HG03135 (cell line): ENCODE data around the gene PORCN.
"Not testable (repeated sequence)": the region's sequence is repeated elsewhere in the genome, so short reads cannot be mapped to it uniquely, and the experiment has no call there.

Source experiments
- ATAC-seq: cut with Tn5 transposase; IDR thresholded peaks from one replicate; pipeline ENCODE4 v1.9.1; 2021; ENCODE audit warnings: mild to moderate bottlenecking, moderate library complexity; ENCODE audit not compliant: unreplicated experiment

The PORCN gene

GRCh38 chrX:48509619-48510018, 827 bp downstream of the PORCN start:
- ATAC-seq: no peak

DNA sequence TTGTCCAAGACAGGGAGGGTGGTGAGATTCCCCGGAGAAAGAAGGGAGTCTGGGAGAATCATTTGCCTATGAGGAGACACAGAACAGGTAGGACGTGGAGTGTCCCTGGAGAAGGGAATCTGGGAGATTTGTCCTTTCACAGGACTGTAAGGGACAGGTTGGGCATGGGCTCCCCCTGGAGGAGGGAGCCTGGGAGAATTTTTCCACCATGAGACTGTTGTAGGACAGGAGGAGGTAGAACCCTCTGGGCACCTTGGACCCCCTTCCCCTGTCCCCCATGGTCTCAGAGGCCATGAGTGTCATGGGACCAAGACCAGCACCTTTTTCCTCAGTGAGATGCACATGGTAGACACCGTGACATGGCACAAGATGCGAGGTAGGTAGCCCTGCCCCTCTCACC, 2.8 kb downstream of the PORCN start:
- no peak for ATAC-seq

DNA sequence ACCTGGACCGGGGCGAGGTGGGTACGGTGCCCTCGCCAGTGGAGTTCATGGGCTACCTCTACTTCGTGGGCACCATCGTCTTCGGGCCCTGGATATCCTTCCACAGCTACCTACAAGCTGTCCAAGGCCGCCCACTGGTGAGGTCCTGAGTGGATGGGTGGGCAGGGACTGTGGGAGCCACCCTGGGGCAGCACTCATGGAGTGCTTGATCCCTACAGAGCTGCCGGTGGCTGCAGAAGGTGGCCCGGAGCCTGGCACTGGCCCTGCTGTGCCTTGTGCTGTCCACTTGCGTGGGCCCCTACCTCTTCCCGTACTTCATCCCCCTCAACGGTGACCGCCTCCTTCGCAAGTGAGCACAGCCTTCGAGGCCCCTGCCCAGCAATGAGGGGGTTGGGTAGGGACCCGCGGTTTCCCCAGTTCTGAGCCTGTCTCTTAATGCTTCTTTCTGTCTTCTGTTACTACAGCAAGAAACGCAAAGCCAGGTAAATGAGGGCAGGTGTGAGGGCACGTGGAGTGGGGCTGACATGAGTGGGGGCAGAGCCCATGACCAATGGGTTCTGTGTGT, 3.7 kb downstream of the PORCN start:
- ATAC-seq: no peak

DNA sequence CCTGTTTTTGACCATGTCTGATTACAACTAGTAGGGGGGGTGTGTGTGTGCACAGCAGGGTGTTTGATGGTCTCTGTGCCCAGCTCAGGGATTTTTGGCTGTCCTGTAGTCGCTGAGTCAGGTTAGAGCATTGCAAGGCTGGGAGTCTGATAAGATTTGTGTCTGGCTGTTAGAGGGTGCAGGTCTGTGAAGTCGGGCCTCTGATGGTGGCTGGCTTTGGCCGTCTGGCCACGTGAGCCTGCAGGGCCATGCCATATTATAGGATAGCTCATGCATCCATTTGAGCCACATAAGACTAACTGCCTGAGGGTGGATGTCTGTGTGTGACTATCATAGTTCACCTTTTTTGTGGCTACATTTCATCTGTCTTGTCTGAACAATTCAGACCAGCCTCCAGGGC, 4.9 kb downstream of the PORCN start:
- ATAC-seq: no peak

DNA sequence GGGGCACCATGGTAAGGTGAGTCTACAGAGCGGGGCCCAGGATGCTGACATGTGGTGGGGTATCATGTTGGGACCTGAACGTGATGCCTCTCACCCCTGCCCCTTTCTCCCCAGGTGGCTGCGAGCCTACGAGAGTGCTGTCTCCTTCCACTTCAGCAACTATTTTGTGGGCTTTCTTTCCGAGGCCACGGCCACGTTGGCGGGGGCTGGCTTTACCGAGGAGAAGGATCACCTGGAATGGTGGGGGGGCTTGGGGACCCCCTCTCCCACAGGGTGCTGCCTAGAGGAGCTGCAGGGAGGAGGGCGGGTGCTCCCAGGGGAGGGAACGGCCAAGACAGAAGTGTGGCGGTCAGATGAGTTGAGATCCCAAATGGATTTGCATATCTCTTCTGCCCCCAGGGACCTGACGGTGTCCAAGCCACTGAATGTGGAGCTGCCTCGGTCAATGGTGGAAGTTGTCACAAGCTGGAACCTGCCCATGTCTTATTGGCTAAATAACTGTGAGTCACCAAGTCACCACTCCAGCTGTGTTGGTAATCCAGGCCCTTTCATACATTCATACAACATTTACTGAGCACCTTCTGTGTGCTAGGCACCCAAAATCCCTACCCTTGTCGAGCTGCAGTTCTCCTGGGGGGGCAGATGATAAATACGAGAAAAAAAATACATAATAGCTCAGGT, 5.5 kb downstream of the PORCN start:
- no peak for ATAC-seq

DNA sequence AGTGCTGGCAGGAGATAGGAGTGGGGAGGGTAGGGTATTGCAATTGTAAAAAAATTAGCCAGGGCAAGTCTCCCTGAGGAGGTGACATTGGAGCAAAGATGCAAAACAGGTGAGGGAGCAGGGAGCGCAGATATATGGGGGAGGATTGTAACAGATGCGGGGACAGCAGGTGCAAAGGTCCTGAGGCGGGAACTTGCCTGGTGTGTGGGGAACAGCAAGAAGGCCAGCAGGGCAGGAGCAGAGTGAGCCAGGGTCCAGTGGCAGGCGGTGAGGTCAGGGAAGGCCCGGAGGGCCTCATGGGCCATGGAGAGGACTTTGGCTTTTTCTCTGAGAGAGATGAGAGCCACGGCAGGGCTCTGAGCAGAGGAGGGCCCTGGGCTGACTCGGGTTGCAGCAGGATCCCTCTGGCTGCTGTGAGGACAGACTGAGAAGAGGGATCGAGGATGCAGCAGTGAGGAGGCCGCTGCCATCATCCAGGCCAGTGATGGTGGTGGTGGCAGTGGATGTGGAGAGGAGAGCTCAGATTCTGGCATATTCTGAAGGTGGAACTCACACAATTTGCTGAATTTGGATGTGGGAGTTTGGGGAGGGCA, 6.2 kb downstream of the PORCN start:
- no peak for ATAC-seq

DNA sequence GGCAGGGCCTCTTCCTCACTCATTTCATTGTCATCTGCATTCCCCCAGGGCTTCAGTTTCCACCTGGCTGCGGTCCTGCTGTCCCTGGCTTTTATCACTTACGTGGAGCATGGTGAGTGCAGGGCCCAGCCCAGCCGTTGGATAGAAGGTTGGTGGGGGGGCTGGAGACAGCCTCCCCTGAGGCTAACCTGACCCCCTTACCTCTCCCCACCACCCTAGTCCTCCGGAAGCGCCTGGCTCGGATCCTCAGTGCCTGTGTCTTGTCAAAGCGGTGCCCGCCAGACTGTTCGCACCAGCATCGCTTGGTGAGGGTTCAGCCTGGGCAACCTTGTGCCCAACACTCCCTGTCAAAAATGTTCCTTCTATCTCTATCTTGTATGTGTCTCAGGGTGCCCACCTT, 7.0 kb downstream of the PORCN start:
- no peak for ATAC-seq

- no peak for ATAC-seq
Observed at GRCh38 chrX:48516285-48516684, 7.5 kb downstream of the PORCN start.

DNA sequence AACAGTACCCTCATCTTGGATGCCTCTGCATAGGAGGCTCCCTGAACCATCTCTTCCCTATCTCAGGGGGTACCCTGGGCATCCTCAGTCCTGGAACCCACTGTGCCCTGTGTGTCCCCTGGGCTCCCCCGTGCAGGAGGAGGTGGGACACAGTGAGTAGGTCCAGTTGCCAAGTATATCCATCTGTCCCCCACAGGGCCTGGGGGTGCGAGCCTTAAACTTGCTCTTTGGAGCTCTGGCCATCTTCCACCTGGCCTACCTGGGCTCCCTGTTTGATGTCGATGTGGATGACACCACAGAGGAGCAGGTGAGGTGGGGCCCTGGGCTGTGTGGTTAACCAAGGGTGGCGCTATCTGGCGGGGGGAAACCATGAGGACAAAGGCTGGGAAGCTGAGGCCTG, 8.2 kb downstream of the PORCN start:
- ATAC-seq: no peak

DNA sequence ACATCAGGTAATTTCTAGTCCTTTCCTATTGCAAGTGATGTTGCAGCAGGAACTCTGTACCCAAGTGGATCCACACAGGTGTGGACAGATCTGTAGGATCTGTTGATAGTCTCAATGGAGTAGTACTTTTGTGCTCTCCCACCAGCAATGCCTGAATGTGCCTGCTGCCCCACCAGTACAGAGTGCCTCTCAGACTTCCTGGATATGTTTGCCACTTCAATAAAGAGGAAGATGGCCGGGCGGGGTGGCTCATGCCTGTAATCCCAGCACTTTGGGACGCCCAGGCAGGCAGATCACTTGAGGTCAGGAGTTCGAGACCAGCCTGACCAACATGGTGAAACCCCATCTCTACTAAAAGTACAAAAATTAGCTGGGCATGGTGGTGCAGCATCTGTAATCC, 10.7 kb downstream of the PORCN start:
- ATAC-seq: not testable (repeated sequence)

DNA sequence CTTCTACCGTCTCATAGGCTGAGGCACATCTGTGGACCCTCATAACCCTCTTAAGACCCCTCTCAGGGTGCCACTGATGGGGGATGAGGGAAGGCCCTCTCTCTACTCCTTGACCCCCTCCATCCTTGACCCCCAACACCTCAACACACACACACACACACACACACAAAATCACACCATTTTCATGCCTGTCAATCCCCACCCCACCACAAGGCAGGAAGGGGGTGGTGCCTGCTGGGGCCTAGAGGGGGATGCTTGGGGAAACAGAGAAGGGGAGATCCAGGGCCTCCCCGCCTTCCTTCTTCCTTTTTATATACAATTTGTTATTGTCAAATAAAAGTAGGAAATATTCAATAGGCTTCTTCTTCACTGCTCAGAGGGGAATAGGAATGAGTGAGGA, 11.7 kb downstream of the PORCN start:
- ATAC-seq: no peak

GRCh38 chrX:48520976-48521352, 12.2 kb downstream of the PORCN start:
- ATAC-seq: no peak

GRCh38 chrX:48521353-48522243, 12.8 kb downstream of the PORCN start, which contains the start of gene EBP:
Gene EBP (plus strand): TSS chrX:48521808. CDS start chrX:48523772, 1,964 bp downstream.
- peak; percentile 96 for ATAC-seq

DNA sequence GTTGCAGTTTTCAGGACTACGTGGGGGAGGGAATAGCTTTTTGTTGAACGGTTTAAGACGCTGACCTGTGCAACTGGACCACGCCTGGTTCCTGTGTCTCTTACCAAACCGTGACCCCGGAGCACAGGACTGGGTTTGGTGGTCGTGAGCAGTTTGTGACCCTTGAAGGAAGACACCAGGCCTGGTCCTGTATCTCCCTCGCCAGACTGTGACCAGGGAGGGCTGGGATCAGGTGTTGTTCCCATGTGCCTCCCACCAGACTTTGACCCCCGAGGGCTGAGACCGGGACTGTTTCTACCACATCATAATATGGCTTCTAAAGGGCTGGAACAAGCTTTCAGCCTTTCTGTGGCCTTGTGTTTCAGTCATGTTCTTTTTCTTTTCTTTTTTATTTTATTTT, 13.5 kb downstream of the PORCN start:
- ATAC-seq: no peak

DNA sequence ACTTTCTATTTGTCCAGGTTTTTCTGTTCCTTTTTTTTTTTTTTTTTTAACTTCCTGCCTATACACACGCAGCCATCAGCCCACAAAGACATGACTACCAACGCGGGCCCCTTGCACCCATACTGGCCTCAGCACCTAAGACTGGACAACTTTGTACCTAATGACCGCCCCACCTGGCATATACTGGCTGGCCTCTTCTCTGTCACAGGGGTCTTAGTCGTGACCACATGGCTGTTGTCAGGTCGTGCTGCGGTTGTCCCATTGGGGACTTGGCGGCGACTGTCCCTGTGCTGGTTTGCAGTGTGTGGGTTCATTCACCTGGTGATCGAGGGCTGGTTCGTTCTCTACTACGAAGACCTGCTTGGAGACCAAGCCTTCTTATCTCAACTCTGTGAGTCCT, 14.9 kb downstream of the PORCN start:
- ATAC-seq: no peak

GRCh38 chrX:48525853-48526252, 17.1 kb downstream of the PORCN start:
- not testable (repeated sequence) for ATAC-seq

GRCh38 chrX:48530736-48531135, 21.9 kb downstream of the PORCN start:
- no peak for ATAC-seq

GRCh38 chrX:48531358-48531959, 22.7 kb downstream of the PORCN start:
- no peak for ATAC-seq

GRCh38 chrX:48532161-48532560, 23.4 kb downstream of the PORCN start:
- ATAC-seq: no peak

- ATAC-seq: no peak
Observed at GRCh38 chrX:48533165-48533564, 24.4 kb downstream of the PORCN start.
